SH-SY5Y (cell line): ENCODE results near the gene SIDT1.

Source experiments
- GATA2 ChIP-seq: IDR thresholded peaks from 2 replicates; pipeline ENCODE4 v1.6.1; 2011; ENCODE audit warnings: mild to moderate bottlenecking, low read depth, low read length
- GATA3 ChIP-seq: IDR thresholded peaks from 2 replicates; pipeline ENCODE4 v1.6.1; 2011; ENCODE audit warnings: low read depth, mild to moderate bottlenecking, low read length, moderate library complexity

GRCh38 chr3:113532698-113533533, 561 bp downstream of the SIDT1 start:
- TF ChIP-seq GATA2 (no peak), GATA3 (no peak)
